ENCODE results near the gene SESN3.

The SESN3 gene

DNA sequence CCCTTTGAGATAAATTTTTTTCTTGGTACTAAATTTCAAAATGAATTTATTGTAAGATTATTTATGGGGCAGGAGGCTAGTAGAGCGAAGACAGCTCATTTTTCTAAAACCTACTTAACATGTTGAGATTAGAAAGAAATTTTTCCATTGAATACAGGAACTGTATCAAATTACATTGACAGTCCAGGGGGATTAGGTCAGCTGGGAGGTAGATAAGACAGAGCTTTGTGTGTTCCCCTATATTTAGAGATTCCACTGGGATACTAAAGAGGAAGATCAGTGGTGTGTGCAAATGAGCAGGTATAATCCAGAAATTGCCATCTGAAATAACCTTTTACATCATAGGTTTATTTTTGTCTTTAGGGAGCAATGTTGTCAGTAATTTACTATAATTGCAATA lies 109.3 kb downstream of the SESN3 start:
- no peak for DNase-seq (ENCODE audit: low read depth)

DNA sequence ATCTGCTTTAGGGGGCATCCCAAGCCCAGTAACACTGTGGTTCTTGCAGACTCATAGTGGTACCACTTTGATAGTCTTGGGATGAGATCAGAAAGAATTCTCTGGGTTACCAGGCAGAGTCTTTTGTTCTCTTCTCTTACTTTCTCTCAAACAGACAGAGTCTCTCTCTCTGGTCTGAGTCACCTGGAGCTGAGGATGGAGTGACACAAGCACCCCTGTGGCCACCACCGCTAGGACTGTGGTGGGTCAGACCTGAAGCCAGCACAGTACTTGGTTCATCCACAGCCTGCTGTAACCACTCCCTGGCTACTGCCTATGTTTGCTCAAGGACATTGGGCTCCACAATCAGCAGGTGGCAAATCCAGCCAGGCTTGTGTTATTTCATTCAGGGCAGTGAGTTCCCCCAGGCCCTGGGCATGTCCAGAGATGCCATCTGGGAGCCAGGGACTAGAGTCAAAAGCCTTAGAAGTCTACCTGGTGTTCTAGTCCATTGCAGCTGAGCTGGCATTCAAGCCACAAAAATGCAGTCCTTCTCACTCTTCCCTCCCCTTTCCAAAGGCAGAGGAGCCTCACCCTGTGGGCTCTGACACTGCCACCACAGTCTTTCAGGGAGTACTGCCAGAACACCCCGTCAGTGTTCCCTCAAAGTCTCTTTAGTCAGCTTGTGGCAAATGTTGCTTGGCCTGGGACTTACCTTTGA lies 111.5 kb downstream of the SESN3 start:
- DNase-seq (ENCODE audit: low read depth) = no peak

DNA sequence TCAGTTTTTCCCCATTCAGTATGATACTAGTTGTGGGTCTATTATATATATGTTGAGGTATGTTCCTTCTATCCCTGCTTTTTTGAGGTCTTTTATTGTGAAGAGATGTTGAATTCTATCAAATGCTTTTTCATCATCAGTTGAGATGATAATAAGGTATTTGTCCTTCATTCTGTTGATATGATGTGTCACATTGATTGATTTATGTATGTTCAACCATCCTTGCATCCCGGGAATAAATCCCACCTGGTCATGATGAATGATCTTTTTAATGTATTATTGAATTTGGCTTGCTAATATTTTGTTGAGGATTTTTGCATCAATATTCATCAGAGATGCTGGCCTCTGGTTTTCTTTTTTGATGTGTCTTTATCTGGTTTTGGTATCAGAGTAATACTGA lies 115.4 kb downstream of the SESN3 start:
- no peak for DNase-seq (ENCODE audit: low read depth)

Measured in GM04503 (cell line).